H9 (cell line): ENCODE measurements around the gene KRT6B. TPM values are rescaled to one million over a fixed set of nuclear protein-coding genes. Genes with fewer than 3 reads are reported as not detected.

Experiments
- DNase-seq: peaks from one replicate; pipeline ENCODE4 v3.0.0-alpha.2; 2017
- H2AFZ ChIP-seq: one replicate; pipeline ENCODE4 v1.6.1; 2013; ENCODE audit warnings: mild to moderate bottlenecking, low read length, control low read depth, moderate library complexity
- H2AK5ac ChIP-seq: 2 replicates; pipeline ENCODE4 v1.6.1; 2013; ENCODE audit warnings: low read length, control low read depth, mixed read lengths; ENCODE audit not compliant: insufficient read length
- H2BK120ac ChIP-seq: one replicate; pipeline ENCODE4 v1.6.1; 2013; ENCODE audit warnings: low read depth, mild to moderate bottlenecking, low read length, control low read depth, inconsistent platforms; ENCODE audit not compliant: poor library complexity, severe bottlenecking
- H2BK12ac ChIP-seq: 2 replicates; pipeline ENCODE4 v1.6.1; 2013; ENCODE audit warnings: low read length, control low read depth, mixed read lengths, low read depth; ENCODE audit not compliant: insufficient read length
- H2BK15ac ChIP-seq: 2 replicates; pipeline ENCODE4 v1.6.1; 2013; ENCODE audit warnings: low read depth, low read length, control low read depth
- H2BK20ac ChIP-seq: one replicate; pipeline ENCODE4 v1.6.1; 2013; ENCODE audit warnings: low read depth, mild to moderate bottlenecking, low read length, control low read depth, inconsistent platforms; ENCODE audit not compliant: poor library complexity, severe bottlenecking
- H2BK5ac ChIP-seq: 2 replicates; pipeline ENCODE4 v1.6.1; 2013; ENCODE audit warnings: low read length, control low read depth, mixed read lengths; ENCODE audit not compliant: insufficient read length
- H3K14ac ChIP-seq: 2 replicates; pipeline ENCODE4 v1.6.1; 2013; ENCODE audit warnings: low read length, control low read depth; ENCODE audit not compliant: insufficient read depth
- H3K18ac ChIP-seq: 2 replicates; pipeline ENCODE4 v1.6.1; 2013; ENCODE audit warnings: low read depth, mild to moderate bottlenecking, mixed read lengths, low read length, control low read depth; ENCODE audit not compliant: insufficient read length
- H3K23ac ChIP-seq: 2 replicates; pipeline ENCODE4 v1.6.1; 2013; ENCODE audit warnings: low read length, control low read depth, mixed read lengths, low read depth; ENCODE audit not compliant: insufficient read length
- H3K23me2 ChIP-seq: 2 replicates; pipeline ENCODE4 v1.6.1; 2013; ENCODE audit warnings: low read depth, mild to moderate bottlenecking, mixed read lengths, low read length, control low read depth; ENCODE audit not compliant: insufficient read length, poor library complexity, severe bottlenecking
- H3K27ac ChIP-seq: 2 replicates; pipeline ENCODE4 v1.5.1; 2013; ENCODE audit warnings: low read length, control low read depth, mixed read lengths, low read depth; ENCODE audit not compliant: insufficient read length
- H3K27me3 ChIP-seq: 2 replicates; pipeline ENCODE4 v1.6.1; 2013; ENCODE audit warnings: low read length, control low read depth, inconsistent platforms; ENCODE audit not compliant: insufficient read depth
- H3K4ac ChIP-seq: 2 replicates; pipeline ENCODE4 v1.6.1; 2013; ENCODE audit warnings: low read depth, mild to moderate bottlenecking, control low read depth, inconsistent platforms, low read length, moderate library complexity
- H3K4me1 ChIP-seq: 2 replicates; pipeline ENCODE4 v1.6.1; 2013; ENCODE audit warnings: low read length, control low read depth, inconsistent platforms; ENCODE audit not compliant: insufficient read depth
- H3K4me2 ChIP-seq: 2 replicates; pipeline ENCODE4 v1.6.1; 2013; ENCODE audit warnings: low read length, control low read depth, mixed read lengths; ENCODE audit not compliant: insufficient read length, insufficient read depth
- H3K56ac ChIP-seq: 2 replicates; pipeline ENCODE4 v1.6.1; 2013; ENCODE audit warnings: low read depth, mild to moderate bottlenecking, mixed read lengths, low read length, control low read depth; ENCODE audit not compliant: insufficient read length
- H3K79me1 ChIP-seq: 2 replicates; pipeline ENCODE4 v1.6.1; 2013; ENCODE audit warnings: low read depth, mild to moderate bottlenecking, moderate library complexity, low read length, control low read depth, inconsistent platforms; ENCODE audit not compliant: insufficient read depth, poor library complexity, severe bottlenecking
- H3K79me2 ChIP-seq: 2 replicates; pipeline ENCODE4 v1.6.1; 2013; ENCODE audit warnings: low read length, control low read depth, inconsistent platforms; ENCODE audit not compliant: insufficient read depth
- H3K9ac ChIP-seq: 2 replicates; pipeline ENCODE4 v1.6.1; 2013; ENCODE audit warnings: low read length, control low read depth, mixed read lengths; ENCODE audit not compliant: insufficient read length; ENCODE audit errors: extremely low read depth
- H3K9me3 ChIP-seq: one replicate; pipeline ENCODE4 v1.6.1; 2013; ENCODE audit warnings: low read depth, low read length, inconsistent platforms; ENCODE audit not compliant: control insufficient read depth
- H3T11ph ChIP-seq: one replicate; pipeline ENCODE4 v1.6.1; 2013; ENCODE audit warnings: mild to moderate bottlenecking, low read length, control low read depth, inconsistent platforms
- H4K20me1 ChIP-seq: one replicate; pipeline ENCODE4 v1.6.1; 2013; ENCODE audit not compliant: control insufficient read depth, insufficient read length, insufficient read depth
- H4K5ac ChIP-seq: 2 replicates; pipeline ENCODE4 v1.6.1; 2013; ENCODE audit warnings: low read depth, mild to moderate bottlenecking, mixed read lengths, low read length, control low read depth; ENCODE audit not compliant: insufficient read length
- H4K8ac ChIP-seq: replicated peaks from 2 replicates; pipeline ENCODE4 v1.6.1; 2013; ENCODE audit warnings: low read length, control low read depth, mixed read lengths, low read depth; ENCODE audit not compliant: insufficient read length
- H4K91ac ChIP-seq: 2 replicates; pipeline ENCODE4 v1.6.1; 2013; ENCODE audit warnings: low read depth, mild to moderate bottlenecking, moderate library complexity, mixed read lengths, low read length, control low read depth; ENCODE audit not compliant: insufficient read length
- H3K27ac Mint-ChIP-seq, 3 experiments: 2 replicates in 2 of 3; 3 replicates in 1 of 3; pipeline ENCODE4 v1.8.0; 2020 to 2021; ENCODE audit warnings: mixed read lengths in 3 of 3, mild to moderate bottlenecking in 1 of 3, moderate library complexity in 1 of 3
- H3K27me3 Mint-ChIP-seq: 2 replicates; pipeline ENCODE4 v1.8.0; 2021; ENCODE audit warnings: low read depth, mild to moderate bottlenecking, moderate library complexity, mixed read lengths
- H3K36me3 Mint-ChIP-seq, 3 experiments: 2 replicates in 2 of 3; 3 replicates in 1 of 3; pipeline ENCODE4 v1.8.0; 2020 to 2021; ENCODE audit warnings: low read depth in 3 of 3, mixed read lengths in 3 of 3; ENCODE audit not compliant: insufficient read depth in 1 of 3
- H3K4me1 Mint-ChIP-seq, 2 experiments: 2 replicates each; pipeline ENCODE4 v1.8.0; 2020; ENCODE audit warnings: mixed read lengths in 2 of 2
- H3K4me3 Mint-ChIP-seq, 2 experiments: 2 replicates in 1 of 2; 3 replicates in 1 of 2; pipeline ENCODE4 v1.8.0; 2020 to 2021; ENCODE audit warnings: mild to moderate bottlenecking in 2 of 2, mixed read lengths in 2 of 2, moderate library complexity in 1 of 2
- H3K9me3 Mint-ChIP-seq, 2 experiments: 2 replicates in 1 of 2; 3 replicates in 1 of 2; pipeline ENCODE4 v1.8.0; 2020; ENCODE audit warnings: mild to moderate bottlenecking in 2 of 2, mixed read lengths in 2 of 2, moderate library complexity in 1 of 2
- CTCF ChIP-seq: fragments of 200-600 bp; sonication (generic); conservative IDR thresholded peaks from 3 replicates; pipeline ENCODE4 v1.8.0; 2021; ENCODE audit warnings: antibody characterized with exemption, mild to moderate bottlenecking
- WGBS: extraction: QIAGEN DNeasy Blood & Tissue Kit; methylation state at CpG from one replicate; pipeline ENCODE4 v1.1.7; 2013; ENCODE audit warnings: missing lambda C conversion rate, low lambda C conversion rate, mixed read lengths; ENCODE audit not compliant: insufficient read length; ENCODE audit errors: extremely low coverage; 5-methylcytosine and 5-hydroxymethylcytosine counted together
- total RNA-seq: library from RNA; stranded (reverse); gene quantifications from 2 replicates; pipeline ENCODE4 v1.2.1, GENCODE V29; 2021

The KRT6B gene
- total RNA-seq, 1 experiment from 2014 or later, result not detected

- H3K14ac ChIP-seq, result no peak overlapping the region
- no peak overlapping the region for H3K4ac ChIP-seq
- no peak overlapping the region for H2BK20ac ChIP-seq
- H3T11ph ChIP-seq, result no peak overlapping the region
- no peaks in the 10 kb centered on the region for H3K27me3 ChIP-seq
- no peak for TF ChIP-seq CTCF
- H3K9me3 Mint-ChIP-seq, result no peaks in the 10 kb centered on the region
- no peak overlapping the region for H3K23ac ChIP-seq
- H3K9me3 ChIP-seq, result no peaks in the 10 kb centered on the region
- peaks cover 9 to 13% of the 10 kb centered on the region in 2 experiments; a peak in 3 of 4 replicates for H3K4me1 Mint-ChIP-seq
- no peak overlapping the region for H2BK120ac ChIP-seq
- H3K27ac Mint-ChIP-seq, result peak overlapping the region in 1 of 3 experiments; percentile 68; a peak in 2 of 7 replicates
- no peaks in the 10 kb centered on the region for H3K23me2 ChIP-seq
- no peaks in the 10 kb centered on the region for H3K4me1 ChIP-seq
- DNase-seq, result no peak
- H3K79me1 ChIP-seq, result no peaks in the 10 kb centered on the region
- no peak overlapping the region for H3K4me3 Mint-ChIP-seq
- no peak overlapping the region for H2BK15ac ChIP-seq
- no peak overlapping the region for H2AFZ ChIP-seq
- no peak overlapping the region for H2BK12ac ChIP-seq
- H3K27me3 Mint-ChIP-seq, result peaks cover 33% of the 10 kb centered on the region
- H2AK5ac ChIP-seq, result no peak overlapping the region
- no peak overlapping the region for H3K56ac ChIP-seq
- no CpG with 5 or more reads among the region's 2 CpGs for WGBS
- no peak overlapping the region for H3K18ac ChIP-seq
- H4K8ac ChIP-seq, result no peak overlapping the region
- H3K27ac ChIP-seq, result no peak overlapping the region
- no peak overlapping the region for H3K4me2 ChIP-seq
- no peak overlapping the region for H4K91ac ChIP-seq
- peaks cover 2% of the 10 kb centered on the region; the same call in 1 of the 2 replicates for H3K79me2 ChIP-seq
- H3K36me3 Mint-ChIP-seq, result no peaks in the 10 kb centered on the region
- H2BK5ac ChIP-seq, result no peak overlapping the region
- no peaks in the 10 kb centered on the region for H4K20me1 ChIP-seq
- no peak overlapping the region for H3K9ac ChIP-seq
- no peak overlapping the region for H4K5ac ChIP-seq
These were observed 25.9 kb downstream of the KRT6B start for GRCh38 chr12:52426034-52426433.
